HepG2 (cell line): ENCODE data around the gene ARHGEF37. TPM values are rescaled to one million over a fixed set of nuclear protein-coding genes. Genes with fewer than 3 reads are reported as not detected.

ENCODE experiments used
- ATAC-seq: fragments of 200-7000 bp; cut with Tn5 transposase; 3 replicates; pipeline ENCODE4 v1.9.1; 2020; ENCODE audit warnings: mild to moderate bottlenecking, moderate library complexity
- BruUV-seq: library from RNA; stranded (reverse); fragments of 400-500 nt; replicated peaks from 2 replicates; lab custom pipeline; 2021; lab: Mats Ljungman, UMichigan
- CTCF ChIA-PET: fragments of 300-600 bp; formaldehyde crosslinking; extraction: SDS; loops from one replicate; lab custom pipeline; 2021; ENCODE audit warnings: low total read pairs, inconsistent platforms, low intra/inter-chr PET ratio; lab: Yijun Ruan, JAX
- POLR2A ChIA-PET: fragments of 350-600 bp; sonication (Branson Sonifier 250); formaldehyde crosslinking; loops from one replicate; lab custom pipeline; 2020; ENCODE audit warnings: antibody characterized with exemption, inconsistent platforms; lab: Yijun Ruan, JAX
- DNase-seq: peaks from one replicate; pipeline ENCODE4 v3.0.0-alpha.2; 2015; ENCODE audit warnings: low spot score
- FAIRE-seq: peaks from 3 replicates; lab custom pipeline; 2011; peaks lifted over from hg19 to GRCh38; lab: Jason Lieb, UNC
- H2AFZ ChIP-seq: one replicate; pipeline ENCODE4 v1.6.1; 2011; ENCODE audit warnings: low read length, inconsistent platforms
- H3K27ac ChIP-seq: fragments of 300-600 bp; 3 replicates; pipeline ENCODE4 v1.8.0; 2011; ENCODE audit warnings: mixed run types, mild to moderate bottlenecking, mixed read lengths, low read length, inconsistent platforms; ENCODE audit not compliant: insufficient read depth; ENCODE audit errors: extremely low read length
- H3K27me3 ChIP-seq, 2 experiments: fragments of 200-600 bp in 1 of 2; 2 replicates in 1 of 2; 3 replicates in 1 of 2; pipeline versions ENCODE4 v1.6.0 to v1.8.0; 2011; ENCODE audit warnings: low read length in 2 of 2, mild to moderate bottlenecking in 2 of 2, moderate library complexity in 2 of 2, inconsistent platforms in 1 of 2; ENCODE audit not compliant: insufficient read depth in 2 of 2, control insufficient read depth in 1 of 2
- H3K36me3 ChIP-seq, 2 experiments: fragments of 200-600 bp in 1 of 2; replicated peaks in 1 of 2; 2 replicates in 1 of 2; 3 replicates in 1 of 2; pipeline versions ENCODE4 v1.5.1 to v1.8.0; 2011; ENCODE audit warnings: low read length in 2 of 2, inconsistent platforms in 1 of 2; ENCODE audit not compliant: insufficient read depth in 2 of 2, control insufficient read depth in 1 of 2
- H3K4me1 ChIP-seq: 2 replicates; pipeline ENCODE4 v1.5.1; 2012; ENCODE audit warnings: low read length, inconsistent platforms; ENCODE audit not compliant: insufficient read depth
- H3K4me2 ChIP-seq: 2 replicates; pipeline ENCODE4 v1.6.0; 2011; ENCODE audit warnings: low read depth, low read length, inconsistent platforms
- H3K4me3 ChIP-seq, 3 experiments: fragments of 200-600 bp in 1 of 3; sonication (generic), shearing (Covaris generic) in 1 of 3; replicated peaks in 1 of 3; 2 replicates each; pipeline ENCODE4 v1.5.1; 2011 to 2016; ENCODE audit warnings: low read length in 3 of 3, inconsistent platforms in 2 of 3, low read depth in 2 of 3, mild to moderate bottlenecking in 2 of 3, control low read depth in 1 of 3, mixed read lengths in 1 of 3; ENCODE audit not compliant: insufficient read depth in 1 of 3
- H3K79me2 ChIP-seq: one replicate; pipeline ENCODE4 v1.6.1; 2011; ENCODE audit warnings: low read length, inconsistent platforms; ENCODE audit not compliant: insufficient read depth
- H3K9ac ChIP-seq: 2 replicates; pipeline ENCODE4 v1.6.0; 2011; ENCODE audit warnings: mild to moderate bottlenecking, low read depth, low read length, inconsistent platforms; ENCODE audit not compliant: insufficient read depth
- H3K9me3 ChIP-seq: 2 replicates; pipeline ENCODE4 v1.5.1; 2012; ENCODE audit warnings: mild to moderate bottlenecking, low read length
- H4K20me1 ChIP-seq: 2 replicates; pipeline ENCODE4 v1.6.0; 2011; ENCODE audit warnings: inconsistent platforms, mild to moderate bottlenecking, low read length, moderate library complexity; ENCODE audit not compliant: insufficient read depth
- DNMT1 ChIP-seq: sonication (generic); formaldehyde crosslinking; IDR thresholded peaks from 2 replicates; pipeline ENCODE4 v1.5.1; 2020; ENCODE audit warnings: mild to moderate bottlenecking, missing genetic modification reagents
- DPF2 ChIP-seq: sonication (generic); formaldehyde crosslinking; IDR thresholded peaks from 2 replicates; pipeline ENCODE4 v1.4.0; 2020; ENCODE audit warnings: mild to moderate bottlenecking, low read depth, missing genetic modification reagents, borderline replicate concordance
- ERF ChIP-seq: IDR thresholded peaks from 2 replicates; pipeline ENCODE4 v1.6.1; 2018; ENCODE audit warnings: missing biosample characterization, missing genetic modification reagents
- KMT2A ChIP-seq: sonication (generic); formaldehyde crosslinking; IDR thresholded peaks from 2 replicates; pipeline ENCODE4 v1.4.0; 2020; ENCODE audit warnings: missing genetic modification reagents
- ONECUT2 ChIP-seq: sonication (generic); formaldehyde crosslinking; IDR thresholded peaks from 2 replicates; pipeline ENCODE4 v1.4.0; 2020; ENCODE audit warnings: missing genetic modification reagents
- RFX3 ChIP-seq: IDR thresholded peaks from 2 replicates; pipeline ENCODE4 v1.6.1; 2016; ENCODE audit warnings: missing biosample characterization, missing genetic modification reagents
- SNAPC4 ChIP-seq: sonication (generic); formaldehyde crosslinking; IDR thresholded peaks from 2 replicates; pipeline ENCODE4 v1.4.0; 2020; ENCODE audit warnings: mild to moderate bottlenecking, missing genetic modification reagents
- ZFP90 ChIP-seq: sonication (generic); formaldehyde crosslinking; IDR thresholded peaks from 2 replicates; pipeline ENCODE4 v1.8.0; 2022; ENCODE audit warnings: missing genetic modification reagents, mild to moderate bottlenecking, inconsistent platforms, borderline replicate concordance
- ZNF235 ChIP-seq: sonication (generic); formaldehyde crosslinking; IDR thresholded peaks from 2 replicates; pipeline ENCODE4 v1.8.1; 2023; ENCODE audit warnings: mild to moderate bottlenecking, missing genetic modification reagents, borderline replicate concordance
- ZNF367 ChIP-seq: sonication (generic); formaldehyde crosslinking; IDR thresholded peaks from 2 replicates; pipeline ENCODE4 v1.4.0; 2020; ENCODE audit warnings: missing genetic modification reagents, borderline replicate concordance
- ZNF569 ChIP-seq: sonication (generic); formaldehyde crosslinking; IDR thresholded peaks from 2 replicates; pipeline ENCODE4 v1.5.0; 2020; ENCODE audit warnings: mild to moderate bottlenecking, missing genetic modification reagents, moderate library complexity, borderline replicate concordance
- ZNF724P ChIP-seq: sonication (generic); formaldehyde crosslinking; IDR thresholded peaks from 2 replicates; pipeline ENCODE4 v1.8.0; 2022; ENCODE audit warnings: missing genetic modification reagents, borderline replicate concordance
- ZNF891 ChIP-seq: sonication (generic); formaldehyde crosslinking; IDR thresholded peaks from 2 replicates; pipeline ENCODE4 v1.5.0; 2020; ENCODE audit warnings: mild to moderate bottlenecking, missing genetic modification reagents
- WGBS: methylation state at CpG from one replicate; pipeline ENCODE4 v1.1.6; 2017; ENCODE audit warnings: low lambda C conversion rate; 5-methylcytosine and 5-hydroxymethylcytosine counted together
- in situ Hi-C: cut with HindIII; loops from 2 replicates; pipeline ENCODE4 v1.10.0; 2017; ENCODE audit warnings: low pct_unique_long_range_greater_than_20kb; ENCODE audit not compliant: extremely low pct_ligation_motif_present
- intact Hi-C: fragments of 100-400 bp; cut with micrococcal nuclease; formaldehyde crosslinking; loops from one replicate; pipeline ENCODE4 v1.10.0; 2022; ENCODE audit not compliant: unreplicated experiment
- polyA plus RNA-seq, 8 experiments: library from polyadenylated mRNA; depleted of rRNA in 3 of 8; stranded (reverse) in 7 of 8; unstranded in 1 of 8; fragments of >200 nt; fragmentation: Illumina TruSeq in 4 of 8; extraction: Trizol in 4 of 8; gene quantifications; 2 replicates each; pipeline versions ENCODE4 v1.2.1 to v1.2.3, GENCODE V29; 2011 to 2016; ENCODE audit warnings: low read depth in 4 of 8, missing spikeins in 1 of 8, mixed read lengths in 1 of 8; ENCODE audit not compliant: insufficient read depth in 1 of 8
- total RNA-seq, 5 experiments: library from RNA; depleted of rRNA; stranded (reverse); fragments of >200 nt; fragmentation: Illumina TruSeq; extraction: Trizol; gene quantifications; 2 replicates each; pipeline ENCODE4 v1.2.3, GENCODE V29; 2016; ENCODE audit warnings: low read depth in 1 of 5
- TF ChIP-seq, protein P1 (sequence below): sonication (generic); formaldehyde crosslinking; conservative IDR thresholded peaks from 2 replicates; pipeline ENCODE4 v1.8.0; 2022; ENCODE audit warnings: low read depth, missing genetic modification reagents

The ARHGEF37 gene
- total and polyA plus RNA-seq, 2 of the 13 experiments (the other 11 are each of a cell fraction or from before 2014, with no cell fraction given) = 0.18 to 0.27 TPM

DNA sequence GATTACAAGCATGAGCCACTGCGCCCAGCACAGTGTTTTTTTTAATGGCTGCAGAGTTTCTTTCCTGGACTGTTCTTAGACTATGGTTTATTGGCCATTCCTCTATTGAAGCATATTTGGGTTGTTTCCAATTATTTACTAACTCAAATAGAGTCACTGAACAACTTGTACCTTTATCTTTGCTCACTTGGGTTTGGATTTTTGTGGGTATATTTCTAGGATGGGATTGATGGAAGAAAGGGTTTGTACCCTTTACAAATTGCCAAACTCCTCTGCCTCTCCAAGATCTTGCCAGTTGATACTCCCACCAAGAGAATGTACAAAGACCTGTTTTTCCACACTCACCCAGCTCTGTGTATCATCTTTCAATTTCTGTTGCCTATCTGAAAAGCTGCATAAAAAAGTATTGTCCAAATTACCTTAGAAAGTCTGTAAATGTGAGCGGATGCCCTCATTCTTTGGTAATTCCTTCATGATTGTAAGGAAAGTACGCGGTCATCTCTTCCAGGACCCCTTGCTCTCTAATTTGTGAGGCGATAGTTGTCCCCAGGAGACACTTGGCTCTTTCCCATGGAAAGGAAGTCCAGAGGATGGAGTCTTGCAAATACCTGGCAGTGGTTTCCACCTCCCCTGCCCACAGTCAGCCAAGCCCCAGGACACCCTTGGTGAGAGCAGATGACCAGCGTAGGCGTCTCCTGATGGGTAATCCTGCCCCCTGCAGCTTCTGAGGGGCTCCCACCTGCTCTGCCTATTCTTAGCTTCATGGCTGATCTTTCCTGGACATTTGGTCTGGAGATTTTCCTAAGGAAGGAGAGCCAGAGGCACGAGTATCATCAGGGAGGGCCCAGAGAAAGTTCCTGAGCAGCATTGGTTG, 33.0 kb downstream of the ARHGEF37 start (continued):
- no peak for TF ChIP-seq ZNF891 (CRISPR knock-in tag)
- TF ChIP-seq KMT2A (CRISPR knock-in tag) = no peak
- TF ChIP-seq ERF (CRISPR knock-in tag) = no peak
- TF ChIP-seq ONECUT2 (CRISPR knock-in tag) = no peak
- no peak for TF ChIP-seq DPF2 (CRISPR knock-in tag)
- TF ChIP-seq ZNF367 = no peak
- no peak for TF ChIP-seq ZNF235 (CRISPR knock-in tag)

GRCh38 chr5:149615976-149616375, 34.7 kb downstream of the ARHGEF37 start:
- Histone ChIP-seq H3K27me3 (peaks cover 0 to 3% of the 10 kb centered on the region in 2 experiments; a peak in 1 of 5 replicates), H3K4me1 (peaks cover 13% of the 10 kb centered on the region), H2AFZ (no peak overlapping the region), H3K9ac (no peak overlapping the region), H3K27ac (no peak overlapping the region), H3K79me2 (no peaks in the 10 kb centered on the region), H3K9me3 (no peaks in the 10 kb centered on the region), H4K20me1 (no peaks in the 10 kb centered on the region), H3K4me2 (no peak overlapping the region), H3K4me3 (no peak overlapping the region), H3K36me3 (no peaks in the 10 kb centered on the region)
- no peak for DNase-seq
- no peak for ATAC-seq
- no peak for FAIRE-seq
- BruUV-seq = no TSS peak
- CTCF ChIA-PET = no interaction called here
- POLR2A ChIA-PET = no interaction called here
- in situ Hi-C loops (no loop called here), intact Hi-C loops (loop anchor here (5.0 kb wide), 2 partner anchors 34 to 184 kb away; partner anchors contain the start of gene ARHGEF37)
- 47% methylated on average over 5 of the region's 5 CpGs for WGBS
- TF ChIP-seq ZNF569 (no peak), ZNF724P (CRISPR knock-in tag) (no peak), RFX3 (CRISPR knock-in tag) (no peak), ZFP90 (CRISPR knock-in tag) (no peak), DNMT1 (CRISPR knock-in tag) (no peak), SNAPC4 (CRISPR knock-in tag) (no peak)
- TF ChIP-seq, protein P1, sequence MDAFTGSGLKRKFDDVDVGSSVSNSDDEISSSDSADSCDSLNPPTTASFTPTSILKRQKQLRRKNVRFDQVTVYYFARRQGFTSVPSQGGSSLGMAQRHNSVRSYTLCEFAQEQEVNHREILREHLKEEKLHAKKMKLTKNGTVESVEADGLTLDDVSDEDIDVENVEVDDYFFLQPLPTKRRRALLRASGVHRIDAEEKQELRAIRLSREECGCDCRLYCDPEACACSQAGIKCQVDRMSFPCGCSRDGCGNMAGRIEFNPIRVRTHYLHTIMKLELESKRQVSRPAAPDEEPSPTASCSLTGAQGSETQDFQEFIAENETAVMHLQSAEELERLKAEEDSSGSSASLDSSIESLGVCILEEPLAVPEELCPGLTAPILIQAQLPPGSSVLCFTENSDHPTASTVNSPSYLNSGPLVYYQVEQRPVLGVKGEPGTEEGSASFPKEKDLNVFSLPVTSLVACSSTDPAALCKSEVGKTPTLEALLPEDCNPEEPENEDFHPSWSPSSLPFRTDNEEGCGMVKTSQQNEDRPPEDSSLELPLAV = no peak
